Large intestine (tissue), 3 donors: ENCODE data around the gene PTK6. TPM values are rescaled to one million over a fixed set of nuclear protein-coding genes. Genes with fewer than 3 reads are reported as not detected.

Experiments
- DNase-seq, 2 donors: peaks; one replicate each; pipeline versions ENCODE4 v3.0.0 to v3.0.0-alpha.2; 2013
- H3K27ac ChIP-seq: one replicate; pipeline ENCODE4 v1.5.1; 2013; ENCODE audit warnings: low read length
- H3K27me3 ChIP-seq: 2 replicates; pipeline ENCODE4 v1.6.1; 2013; ENCODE audit warnings: low read length; ENCODE audit not compliant: control insufficient read depth, insufficient read depth
- H3K36me3 ChIP-seq: 2 replicates; pipeline ENCODE4 v1.6.1; 2013; ENCODE audit warnings: low read length; ENCODE audit not compliant: control insufficient read depth, insufficient read depth
- H3K4me1 ChIP-seq: one replicate; pipeline ENCODE4 v1.6.1; 2013; ENCODE audit warnings: low read length; ENCODE audit not compliant: control insufficient read depth, insufficient read depth
- H3K4me3 ChIP-seq: one replicate; pipeline ENCODE4 v1.5.1; 2013; ENCODE audit warnings: low read length
- H3K9me3 ChIP-seq: one replicate; pipeline ENCODE4 v1.6.1; 2013; ENCODE audit warnings: mild to moderate bottlenecking, low read depth, low read length, moderate library complexity; ENCODE audit not compliant: control insufficient read depth
- WGBS: methylation state at CpG from one replicate; pipeline ENCODE4 v1.1.5; 2013; ENCODE audit warnings: low lambda C conversion rate; ENCODE audit not compliant: insufficient coverage; 5-methylcytosine and 5-hydroxymethylcytosine counted together
- polyA plus RNA-seq: library from polyadenylated mRNA; unstranded; fragments of 120-200 nt; gene quantifications from one replicate; pipeline ENCODE4 v1.2.1, GENCODE V29; 2013

The PTK6 gene
- polyA plus RNA-seq, 1 donor = 0.31 TPM

DNA sequence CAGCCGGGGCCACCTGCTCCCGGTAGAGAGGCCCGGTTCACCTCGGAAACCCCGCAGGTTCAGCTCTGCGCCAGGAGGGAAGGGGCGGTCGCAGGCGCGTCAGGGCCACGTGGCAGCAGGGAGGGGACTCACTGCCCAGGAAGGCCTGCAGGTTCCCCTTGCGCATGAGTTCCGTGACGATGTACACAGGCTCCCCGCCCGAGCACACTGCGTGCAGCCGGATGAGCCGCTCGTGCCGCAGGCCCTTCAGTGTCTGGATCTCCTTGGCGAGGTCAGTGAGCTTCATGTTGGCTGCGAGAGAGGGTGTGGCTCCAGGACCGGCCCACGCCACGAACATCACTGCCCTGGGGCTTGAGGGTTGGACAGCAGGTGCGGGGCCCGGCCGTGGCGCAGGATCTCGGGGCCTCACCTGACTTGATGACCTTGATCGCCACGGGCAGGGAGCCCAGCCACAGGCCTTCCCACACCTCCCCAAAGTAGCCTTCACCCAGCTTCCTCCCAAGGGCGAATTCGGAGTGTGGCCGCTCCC, 4.9 kb upstream of the PTK6 start:
- Histone ChIP-seq H3K36me3 (no peaks in the 10 kb centered on the region), H3K27ac (no peak overlapping the region), H3K27me3 (peaks cover 13% of the 10 kb centered on the region), H3K4me3 (no peak overlapping the region), H3K4me1 (peaks cover 27% of the 10 kb centered on the region), H3K9me3 (peaks cover 4% of the 10 kb centered on the region)
- no CpG with 5 or more reads among the region's 36 CpGs for WGBS
- DNase-seq = no peak

DNA sequence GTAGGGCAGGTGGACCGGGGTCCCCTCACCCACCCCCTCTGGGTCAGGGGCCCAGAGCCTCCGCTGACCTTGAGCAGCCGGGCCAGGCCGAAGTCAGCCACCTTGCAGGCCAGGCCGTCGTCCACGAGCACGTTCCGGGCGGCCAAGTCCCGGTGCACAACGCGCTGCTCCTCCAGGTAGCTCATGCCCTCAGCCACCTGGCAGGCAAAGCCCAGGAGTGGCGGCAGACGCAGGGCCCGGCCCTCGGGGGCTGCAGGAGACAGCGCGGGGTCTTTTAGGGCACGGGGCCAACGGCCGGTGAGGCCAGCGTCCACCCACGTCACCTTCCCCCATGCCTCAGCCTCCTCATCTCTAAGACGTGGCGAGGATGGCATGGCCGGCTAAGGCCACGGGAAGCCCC, 4.2 kb upstream of the PTK6 start:
- no CpG with 5 or more reads among the region's 28 CpGs for WGBS
- no peak overlapping the region for H3K27ac ChIP-seq
- peaks cover 29% of the 10 kb centered on the region for H3K4me1 ChIP-seq
- H3K27me3 ChIP-seq = peaks cover 7% of the 10 kb centered on the region
- no peak overlapping the region for H3K4me3 ChIP-seq
- no peak for DNase-seq
- H3K36me3 ChIP-seq = no peaks in the 10 kb centered on the region
- peaks cover 6% of the 10 kb centered on the region for H3K9me3 ChIP-seq

DNA sequence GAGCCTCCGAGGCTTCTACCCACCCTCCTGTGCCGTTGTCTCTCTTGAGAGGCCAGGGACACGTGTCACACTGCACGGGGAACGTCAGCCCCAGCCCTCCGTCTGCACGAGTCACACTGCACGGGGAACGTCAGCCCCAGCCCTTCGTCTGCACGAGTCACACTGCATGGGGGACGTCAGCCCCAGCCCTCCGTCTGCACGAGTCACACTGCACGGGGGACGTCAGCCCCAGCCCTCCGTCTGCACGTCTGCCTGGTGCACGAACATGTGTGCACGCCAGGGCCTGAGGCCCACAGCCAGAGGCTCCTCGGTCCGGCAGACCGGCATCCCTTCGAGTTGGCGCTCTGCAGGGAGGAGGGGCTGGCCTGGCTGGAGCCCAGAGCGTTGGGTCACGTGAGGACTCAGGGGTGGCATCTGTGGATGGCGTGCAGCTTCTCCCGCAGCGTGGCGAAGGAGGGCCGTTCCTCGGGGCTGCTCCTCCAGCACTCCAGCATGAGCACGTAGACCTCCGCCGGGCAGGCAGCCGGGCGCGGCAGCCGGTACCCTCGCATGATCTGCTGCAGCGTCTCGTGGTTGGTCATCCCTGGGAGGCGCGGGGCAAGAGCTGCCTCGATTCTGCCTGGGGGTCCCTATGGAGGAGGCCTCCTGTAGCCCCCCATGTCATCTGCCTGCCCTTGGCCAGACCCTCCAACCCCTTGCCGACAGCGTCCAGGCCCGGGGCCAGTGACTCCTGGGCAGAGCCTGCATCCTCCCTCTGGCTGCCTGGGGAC, 3.4 kb upstream of the PTK6 start:
- no CpG with 5 or more reads among the region's 49 CpGs for WGBS
- H3K27ac ChIP-seq = no peak overlapping the region
- peaks cover 6% of the 10 kb centered on the region for H3K9me3 ChIP-seq
- DNase-seq = no peak
- H3K4me3 ChIP-seq = no peak overlapping the region
- peaks cover 2% of the 10 kb centered on the region for H3K27me3 ChIP-seq
- H3K4me1 ChIP-seq = peaks cover 31% of the 10 kb centered on the region
- H3K36me3 ChIP-seq = no peaks in the 10 kb centered on the region

DNA sequence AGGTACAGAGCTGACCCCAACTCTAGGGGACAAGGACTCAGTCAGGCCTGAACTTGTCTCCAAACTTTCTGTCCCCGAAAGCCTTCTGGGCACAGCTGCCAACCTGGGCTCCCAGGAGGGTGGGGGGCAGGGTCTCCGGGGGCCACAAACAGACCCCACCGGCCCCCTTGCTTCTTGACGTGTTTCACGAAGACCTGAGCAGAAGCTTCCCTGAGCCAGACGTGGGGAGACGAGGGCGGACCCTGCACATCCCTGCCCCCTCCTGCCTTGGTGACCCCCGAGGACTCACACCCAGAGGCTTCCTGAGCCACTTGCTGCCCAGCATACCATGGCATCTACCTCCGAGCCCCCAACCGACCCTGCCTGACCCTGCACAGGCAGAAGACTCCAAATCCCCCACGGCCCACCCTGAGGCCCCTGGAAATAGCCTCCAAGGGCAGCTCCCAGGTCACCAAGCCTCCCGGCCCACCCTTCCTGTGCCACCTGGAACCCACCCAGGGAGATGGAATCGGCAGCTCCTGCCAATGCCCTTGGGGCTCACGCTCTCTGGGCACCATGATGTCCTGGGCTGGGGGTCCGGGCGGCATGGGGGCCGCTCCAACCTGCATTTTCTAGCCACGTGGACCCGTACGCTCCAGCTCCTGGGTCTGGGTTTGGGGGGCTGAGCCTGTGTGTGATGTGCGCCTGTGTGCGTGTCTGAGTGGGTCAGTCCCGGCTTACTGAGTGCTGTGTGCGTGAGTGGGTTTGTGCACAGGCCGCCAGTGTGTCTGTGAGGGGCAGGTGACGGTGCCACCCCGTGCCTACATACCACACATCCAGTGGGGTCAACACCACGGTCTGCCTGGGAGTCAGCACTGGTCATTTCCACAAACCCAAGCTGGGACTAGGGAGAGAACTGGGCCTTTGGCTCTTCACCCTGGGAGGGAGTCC, 2.5 kb upstream of the PTK6 start:
- no peak overlapping the region for H3K27ac ChIP-seq
- no peaks in the 10 kb centered on the region for H3K27me3 ChIP-seq
- no peaks in the 10 kb centered on the region for H3K36me3 ChIP-seq
- DNase-seq = no peak
- no peak overlapping the region for H3K4me3 ChIP-seq
- H3K9me3 ChIP-seq = peaks cover 8% of the 10 kb centered on the region
- no CpG with 5 or more reads among the region's 29 CpGs for WGBS
- H3K4me1 ChIP-seq = peaks cover 31% of the 10 kb centered on the region

DNA sequence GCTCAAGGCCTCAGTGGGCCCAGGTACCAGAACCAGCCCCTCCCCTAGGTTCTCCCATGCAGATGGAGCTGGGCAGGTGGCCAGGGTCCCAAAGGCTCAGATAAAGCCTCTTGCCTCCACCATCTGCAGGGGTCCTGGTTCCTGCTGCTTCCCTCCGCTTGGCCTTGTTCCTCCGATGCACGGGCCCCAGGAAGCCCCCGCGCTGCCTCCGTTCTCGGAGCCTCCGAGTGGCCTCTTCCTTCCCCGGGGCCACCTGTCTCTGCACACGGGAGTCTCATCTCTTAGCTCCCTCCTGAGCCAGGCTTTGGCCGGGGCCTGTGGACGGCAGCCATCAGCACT, 1.9 kb upstream of the PTK6 start:
- no peak overlapping the region for H3K27ac ChIP-seq
- peaks cover 5% of the 10 kb centered on the region for H3K27me3 ChIP-seq
- H3K4me1 ChIP-seq = peaks cover 31% of the 10 kb centered on the region
- DNase-seq = no peak
- no peaks in the 10 kb centered on the region for H3K36me3 ChIP-seq
- peaks cover 9% of the 10 kb centered on the region for H3K9me3 ChIP-seq
- 94% methylated on average over 3 of the region's 12 CpGs for WGBS
- H3K4me3 ChIP-seq = no peak overlapping the region

DNA sequence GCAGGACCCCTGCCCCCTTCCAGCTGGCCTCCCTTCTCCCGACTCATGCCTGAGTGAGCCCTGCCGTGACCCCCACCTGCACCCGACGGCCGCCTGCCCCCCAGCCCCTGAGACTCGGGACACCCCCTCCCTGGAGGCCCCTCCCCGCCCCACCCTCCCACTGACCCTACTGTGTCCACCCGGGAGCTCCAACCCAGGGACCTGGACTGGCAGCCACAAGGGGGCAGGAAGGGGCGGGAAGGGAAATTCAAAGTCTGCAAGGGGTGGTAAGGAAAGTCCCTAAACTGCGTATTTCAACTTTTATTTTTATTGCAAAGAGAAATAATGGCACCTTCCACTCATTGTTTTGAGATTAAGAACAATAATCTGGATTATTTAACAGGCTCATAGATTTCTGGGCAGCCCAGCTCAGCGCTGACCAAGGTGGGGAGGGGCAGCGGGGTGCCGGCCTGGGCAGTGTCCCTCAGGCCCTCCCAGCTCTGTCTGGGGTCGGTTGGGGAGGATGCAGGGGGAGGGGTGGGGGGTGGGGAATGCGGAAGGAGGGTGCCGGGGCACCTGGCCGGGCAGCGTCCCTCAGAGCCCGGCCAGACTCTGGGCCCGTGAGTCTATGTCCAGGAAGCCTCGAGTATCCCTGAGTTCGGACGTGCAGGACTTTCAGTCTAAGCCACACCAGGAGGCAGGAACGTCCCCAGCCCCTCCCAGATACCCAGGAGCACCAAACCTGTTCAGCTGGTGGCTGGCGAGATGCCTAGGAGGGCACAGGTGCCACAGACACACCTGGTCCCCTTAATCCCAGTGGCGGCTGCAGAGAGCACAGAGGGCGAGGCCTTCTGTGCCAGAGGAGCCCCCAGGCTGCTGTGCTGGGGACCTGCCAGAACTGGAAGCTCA, 1.3 kb upstream of the PTK6 start:
- peaks cover 7% of the 10 kb centered on the region for H3K27me3 ChIP-seq
- H3K4me3 ChIP-seq = peak overlapping the region; percentile 25
- H3K27ac ChIP-seq = no peak overlapping the region
- peaks cover 31% of the 10 kb centered on the region for H3K4me1 ChIP-seq
- no peak for DNase-seq
- peaks cover 9% of the 10 kb centered on the region for H3K9me3 ChIP-seq
- no peaks in the 10 kb centered on the region for H3K36me3 ChIP-seq
- no CpG with 5 or more reads among the region's 27 CpGs for WGBS

DNA sequence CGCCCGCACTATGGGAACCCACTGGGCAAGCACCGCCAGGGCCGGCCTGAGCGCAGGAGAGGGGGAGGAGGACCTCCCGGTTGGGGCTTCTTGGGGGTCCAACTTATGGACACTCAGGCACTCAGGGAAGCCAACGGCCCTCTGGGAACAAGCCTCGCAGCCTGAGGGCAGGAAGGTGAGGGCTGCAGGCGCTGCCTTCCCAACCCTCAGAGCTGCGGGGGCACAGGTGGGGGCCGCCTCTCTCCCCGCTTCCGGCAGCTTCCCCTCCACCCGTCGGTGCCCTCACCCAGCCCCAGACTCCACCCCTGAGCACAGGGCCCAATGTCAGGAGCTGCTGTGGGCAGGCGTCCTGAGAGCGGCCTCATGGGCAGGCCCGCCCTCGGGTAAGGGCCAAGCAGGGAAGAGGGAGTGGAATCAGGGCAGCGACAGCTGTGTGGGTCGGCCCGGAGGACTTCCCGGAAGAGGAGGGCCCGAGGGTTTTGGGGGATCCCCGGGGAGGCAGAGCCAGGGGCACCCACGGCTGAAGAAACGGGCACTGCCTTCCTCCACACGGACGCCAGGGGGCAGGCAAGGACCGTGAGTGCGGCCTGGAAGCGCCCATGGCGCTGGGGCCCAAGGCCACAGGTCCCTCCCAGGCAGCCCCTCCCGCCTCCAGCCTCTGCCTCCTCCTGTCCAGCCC, 488 bp upstream of the PTK6 start:
- peaks cover 7% of the 10 kb centered on the region for H3K27me3 ChIP-seq
- H3K4me1 ChIP-seq = peaks cover 31% of the 10 kb centered on the region
- no CpG with 5 or more reads among the region's 34 CpGs for WGBS
- H3K27ac ChIP-seq = peak overlapping the region; percentile 46
- no peaks in the 10 kb centered on the region for H3K36me3 ChIP-seq
- peak overlapping the region; percentile 25 for H3K4me3 ChIP-seq
- H3K9me3 ChIP-seq = peaks cover 9% of the 10 kb centered on the region
- peak; percentile 85 to 87 for DNase-seq

DNA sequence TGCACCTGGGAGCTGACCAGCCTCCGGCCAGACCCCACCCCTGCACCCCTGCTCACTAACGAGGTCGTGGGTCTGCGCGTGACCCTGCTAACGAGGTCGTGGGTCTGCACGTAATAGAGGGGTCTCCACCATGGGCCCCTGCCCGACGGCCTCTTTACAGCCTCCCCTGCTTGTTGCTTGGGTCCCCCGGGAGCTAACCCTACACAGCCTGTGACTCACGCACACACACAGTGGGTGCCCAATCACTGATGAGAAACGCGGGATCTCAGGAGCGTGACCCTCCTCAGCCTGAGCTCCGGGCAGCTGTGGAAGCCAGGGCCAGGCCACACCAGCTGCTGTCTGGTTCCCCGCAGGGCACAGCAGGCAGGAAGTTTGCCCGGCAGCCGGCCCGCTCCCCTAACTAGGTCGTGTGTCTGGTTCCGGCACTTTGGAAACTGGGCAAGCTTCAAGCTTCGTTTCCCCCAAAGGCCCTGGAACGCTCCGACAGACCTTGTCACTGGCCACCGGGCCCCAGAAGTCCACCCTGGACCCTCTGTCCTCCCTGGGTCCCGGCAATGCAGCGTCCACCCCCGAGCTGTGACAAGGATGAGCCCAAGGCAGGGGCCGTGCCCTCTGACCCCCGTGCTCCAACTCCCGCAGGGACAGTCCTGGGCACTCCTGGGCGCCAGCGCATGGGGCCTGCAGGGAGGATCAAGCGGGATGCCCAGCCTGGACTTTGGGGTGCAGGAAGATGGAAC, 767 bp downstream of the PTK6 start:
- no peaks in the 10 kb centered on the region for H3K36me3 ChIP-seq
- WGBS = no CpG with 5 or more reads among the region's 35 CpGs
- no peak overlapping the region for H3K4me3 ChIP-seq
- peaks cover 31% of the 10 kb centered on the region for H3K4me1 ChIP-seq
- no peak for DNase-seq
- peaks cover 7% of the 10 kb centered on the region for H3K27me3 ChIP-seq
- no peak overlapping the region for H3K27ac ChIP-seq
- H3K9me3 ChIP-seq = peaks cover 9% of the 10 kb centered on the region
